ENCODE results near the gene ADCY1. TPM values are rescaled to one million over a fixed set of nuclear protein-coding genes. Genes with fewer than 3 reads are reported as not detected.

Gene ADCY1
- total RNA-seq, 1 donor from 2014 or later, result 19.0 TPM

DNA sequence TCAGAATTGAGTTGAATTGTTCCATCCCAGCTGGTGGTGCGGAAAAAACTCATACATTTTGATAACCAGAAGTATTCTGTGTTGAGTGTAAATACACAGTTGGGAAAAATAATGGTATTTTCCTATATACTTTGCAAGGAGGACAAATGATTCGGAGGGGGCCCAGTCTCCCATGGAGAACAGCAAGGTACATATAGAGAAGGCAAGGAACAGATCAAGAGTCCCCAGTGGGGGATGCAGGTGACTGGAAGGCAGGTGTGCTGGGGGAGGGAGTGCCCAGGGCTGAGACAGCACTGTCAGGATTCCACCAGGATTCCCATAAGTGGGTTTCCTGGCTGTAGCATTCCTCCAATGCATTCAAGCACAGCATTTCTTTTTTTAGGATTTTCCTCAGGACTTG lies 10.8 kb upstream of the ADCY1 start:
- Mint-ChIP-seq H3K4me3 (no peak overlapping the region), H3K27me3 (peaks cover 31% of the 10 kb centered on the region), H3K9me3 (peaks cover 10% of the 10 kb centered on the region), H3K27ac (no peak overlapping the region), H3K36me3 (no peaks in the 10 kb centered on the region), H3K4me1 (ENCODE audit: unreplicated experiment) (no peaks in the 10 kb centered on the region)
- no peak for TF ChIP-seq CTCF (conservative IDR thresholded peaks at IDR 0.05)
- DNase-seq (ENCODE audit: extremely low spot score, unreplicated experiment), result no peak

GRCh38 chr7:45563941-45564461 lies 10.2 kb upstream of the ADCY1 start:
- no peak for DNase-seq (ENCODE audit: extremely low spot score, unreplicated experiment)
- Mint-ChIP-seq H3K27ac (no peak overlapping the region), H3K9me3 (peaks cover 10% of the 10 kb centered on the region), H3K4me1 (ENCODE audit: unreplicated experiment) (no peaks in the 10 kb centered on the region), H3K4me3 (no peak overlapping the region), H3K27me3 (peaks cover 31% of the 10 kb centered on the region), H3K36me3 (no peaks in the 10 kb centered on the region)
- no peak for TF ChIP-seq CTCF (conservative IDR thresholded peaks at IDR 0.05)

DNA sequence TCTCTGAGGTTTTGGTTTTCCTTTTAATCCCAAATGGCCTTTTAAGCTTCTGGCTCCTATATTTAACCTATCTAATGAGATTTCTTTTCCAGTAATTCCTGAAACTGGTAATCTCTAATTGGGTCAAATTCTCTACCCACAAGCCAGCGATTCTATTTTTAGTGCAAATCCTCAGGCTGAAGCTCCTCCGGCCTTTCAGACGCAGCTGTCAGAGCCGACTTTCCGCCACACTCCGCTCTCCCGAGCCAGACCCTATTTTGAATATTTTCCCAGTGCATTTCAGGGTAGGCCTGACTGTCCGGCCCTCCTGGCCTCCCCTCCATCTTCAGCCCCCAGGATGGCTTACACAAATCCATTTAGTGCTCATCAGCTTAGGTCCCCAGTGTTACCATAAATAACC lies 9.7 kb upstream of the ADCY1 start:
- DNase-seq (ENCODE audit: extremely low spot score, unreplicated experiment), result no peak
- peaks cover 8% of the 10 kb centered on the region for H3K9me3 Mint-ChIP-seq
- H3K27ac Mint-ChIP-seq, result no peak overlapping the region
- no peaks in the 10 kb centered on the region for H3K4me1 Mint-ChIP-seq (ENCODE audit: unreplicated experiment)
- no peak for TF ChIP-seq CTCF (conservative IDR thresholded peaks at IDR 0.05)
- peaks cover 35% of the 10 kb centered on the region for H3K27me3 Mint-ChIP-seq
- H3K36me3 Mint-ChIP-seq, result no peaks in the 10 kb centered on the region
- no peak overlapping the region for H3K4me3 Mint-ChIP-seq

- no peak for DNase-seq (ENCODE audit: extremely low spot score, unreplicated experiment)
- Mint-ChIP-seq H3K4me1 (ENCODE audit: unreplicated experiment) (no peaks in the 10 kb centered on the region), H3K27ac (no peak overlapping the region), H3K9me3 (peaks cover 4% of the 10 kb centered on the region), H3K36me3 (no peaks in the 10 kb centered on the region), H3K4me3 (no peak overlapping the region), H3K27me3 (peaks cover 40% of the 10 kb centered on the region)
- no peak for TF ChIP-seq CTCF (conservative IDR thresholded peaks at IDR 0.05)
Observed at GRCh38 chr7:45564886-45565455, 9.2 kb upstream of the ADCY1 start.

DNA sequence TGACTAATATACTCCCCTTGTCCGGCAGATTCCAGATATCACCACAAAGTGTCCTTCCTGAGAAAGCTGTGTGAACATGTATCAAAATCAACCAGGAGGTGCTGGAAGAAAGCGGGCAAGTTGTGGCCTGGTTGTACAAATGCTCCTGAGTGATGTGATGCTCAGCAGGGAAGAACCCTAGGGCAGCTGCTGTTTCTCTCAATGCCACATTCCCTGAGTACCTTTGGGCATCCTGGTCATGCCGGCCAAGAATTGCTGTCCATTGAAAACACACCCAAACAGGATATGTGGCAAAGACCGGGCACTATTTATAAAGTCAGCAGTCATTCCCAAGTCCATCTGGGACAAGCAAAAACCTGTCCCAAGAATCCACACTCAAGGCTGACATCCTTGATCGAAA lies 7.8 kb upstream of the ADCY1 start:
- Mint-ChIP-seq H3K9me3 (no peaks in the 10 kb centered on the region), H3K36me3 (no peaks in the 10 kb centered on the region), H3K27ac (no peak overlapping the region), H3K27me3 (peaks cover 54% of the 10 kb centered on the region), H3K4me1 (ENCODE audit: unreplicated experiment) (no peaks in the 10 kb centered on the region), H3K4me3 (no peak overlapping the region)
- no peak for TF ChIP-seq CTCF (conservative IDR thresholded peaks at IDR 0.05)
- no peak for DNase-seq (ENCODE audit: extremely low spot score, unreplicated experiment)
